ENCODE data around the gene FAM9A.

DNA sequence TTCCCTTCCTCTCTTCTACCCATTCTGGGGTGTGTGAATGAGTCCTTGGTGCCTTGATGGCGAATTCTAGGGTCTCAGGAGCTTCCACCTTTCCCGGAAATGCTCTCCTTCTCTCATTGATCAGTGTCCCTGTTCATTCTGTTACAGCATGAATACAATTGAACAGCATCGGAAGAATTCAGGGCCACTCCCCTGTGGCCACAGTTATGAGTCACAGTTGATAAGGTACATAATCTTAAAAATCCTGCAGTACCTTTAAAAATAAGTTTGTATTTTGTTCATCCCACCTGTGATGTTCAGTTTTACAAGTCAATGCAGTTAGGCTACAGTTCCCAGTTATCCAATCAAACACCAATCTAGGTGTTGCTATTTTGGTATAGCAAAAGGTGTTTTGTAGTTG lies 47.3 kb upstream of the FAM9A start:
- TF ChIP-seq POLR2A (IDR thresholded peaks at IDR 0.05; ENCODE audit: low read depth, low read length) (no peak), POLR2AphosphoS5 (IDR thresholded peaks at IDR 0.05; ENCODE audit: low read depth, low read length) (no peak), TAF1 (IDR thresholded peaks at IDR 0.05; ENCODE audit: low read depth, low read length) (no peak), PAX5 (IDR thresholded peaks at IDR 0.05; ENCODE audit: insufficient read depth, low read length, severe bottlenecking) (no peak), SPI1 (IDR thresholded peaks at IDR 0.05; ENCODE audit: low read depth, low read length) (no peak), POU2F2 (IDR thresholded peaks at IDR 0.05; ENCODE audit: low read depth, low read length) (no peak)

Data from GM12891 (cell line).